ENCODE results near the gene SLC22A3.

DNA sequence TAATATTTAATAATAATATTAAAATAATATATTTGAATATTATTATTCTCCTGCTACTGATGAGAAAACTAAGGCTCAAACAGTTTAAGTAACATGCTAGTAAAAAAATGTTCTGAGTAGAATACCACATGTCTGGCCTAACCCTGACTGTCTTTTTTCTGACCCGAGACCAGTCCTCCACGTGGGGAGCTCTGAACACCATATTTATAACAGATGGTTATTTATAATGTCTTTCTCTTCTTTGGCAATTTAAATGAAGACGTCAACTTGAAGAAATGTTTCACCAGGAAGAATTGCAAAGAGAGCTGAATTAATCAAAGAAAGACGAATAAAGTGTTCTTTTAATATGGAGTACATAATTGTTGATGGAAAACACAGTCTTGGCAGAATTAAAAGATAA is 82.0 kb downstream of the SLC22A3 start:
- no peak for TF ChIP-seq POLR2A (IDR thresholded peaks at IDR 0.05)
- TF ChIP-seq, protein P1, sequence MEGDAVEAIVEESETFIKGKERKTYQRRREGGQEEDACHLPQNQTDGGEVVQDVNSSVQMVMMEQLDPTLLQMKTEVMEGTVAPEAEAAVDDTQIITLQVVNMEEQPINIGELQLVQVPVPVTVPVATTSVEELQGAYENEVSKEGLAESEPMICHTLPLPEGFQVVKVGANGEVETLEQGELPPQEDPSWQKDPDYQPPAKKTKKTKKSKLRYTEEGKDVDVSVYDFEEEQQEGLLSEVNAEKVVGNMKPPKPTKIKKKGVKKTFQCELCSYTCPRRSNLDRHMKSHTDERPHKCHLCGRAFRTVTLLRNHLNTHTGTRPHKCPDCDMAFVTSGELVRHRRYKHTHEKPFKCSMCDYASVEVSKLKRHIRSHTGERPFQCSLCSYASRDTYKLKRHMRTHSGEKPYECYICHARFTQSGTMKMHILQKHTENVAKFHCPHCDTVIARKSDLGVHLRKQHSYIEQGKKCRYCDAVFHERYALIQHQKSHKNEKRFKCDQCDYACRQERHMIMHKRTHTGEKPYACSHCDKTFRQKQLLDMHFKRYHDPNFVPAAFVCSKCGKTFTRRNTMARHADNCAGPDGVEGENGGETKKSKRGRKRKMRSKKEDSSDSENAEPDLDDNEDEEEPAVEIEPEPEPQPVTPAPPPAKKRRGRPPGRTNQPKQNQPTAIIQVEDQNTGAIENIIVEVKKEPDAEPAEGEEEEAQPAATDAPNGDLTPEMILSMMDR (IDR thresholded peaks at IDR 0.05) = no peak
- TF ChIP-seq POLR2AphosphoS5 (IDR thresholded peaks at IDR 0.05) = peak in 1 of 3 donors; percentile 47
- no peak for TF ChIP-seq EP300 (IDR thresholded peaks at IDR 0.05)

All from stomach (tissue), 4 donors.